Measurements from ENCODE around the gene OR5H14. TPM values are rescaled to one million over a fixed set of nuclear protein-coding genes. Genes with fewer than 3 reads are reported as not detected.
"Not testable (repeated sequence)": the region's sequence is repeated elsewhere in the genome, so short reads cannot be mapped to it uniquely, and the experiment has no call there.

The OR5H14 gene
- total and polyA plus RNA-seq, 2 experiments from 2014 or later: not detected

DNA sequence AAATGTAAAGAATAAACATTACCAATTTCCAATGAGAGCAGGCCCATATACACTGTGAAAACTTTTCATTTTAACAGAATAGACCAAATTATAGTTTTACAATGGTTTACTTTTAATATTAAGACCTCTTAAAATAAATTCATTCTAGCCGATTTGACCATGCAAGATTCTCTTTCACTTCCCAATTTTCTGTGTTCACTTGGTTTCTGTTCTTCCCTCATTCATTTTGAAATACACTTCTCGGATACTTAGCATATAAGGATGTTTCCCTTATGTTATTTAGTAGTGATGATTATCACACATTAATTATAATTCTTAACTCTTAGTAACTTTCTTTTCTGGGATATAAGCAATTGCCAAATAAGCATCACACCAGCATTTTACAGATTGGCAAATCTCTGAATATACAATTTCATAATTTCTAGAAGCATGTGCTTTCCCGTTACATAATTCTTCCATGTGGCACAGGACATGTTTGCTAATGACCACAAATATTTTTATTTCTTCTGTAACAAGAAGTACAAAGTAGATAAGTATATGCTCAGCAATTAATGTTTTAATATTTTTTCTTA is 33.1 kb downstream of the OR5H14 start:
- no peak for DNase-seq (ENCODE audit: low spot score)
- Histone ChIP-seq H3K36me3 (replicated peaks; ENCODE audit: insufficient read depth, low read depth) (no peaks in the 10 kb centered on the region), H3K9me3 (ENCODE audit: low read depth) (no peaks in the 10 kb centered on the region), H3K27ac (no peak overlapping the region), H3K9me2 (replicated peaks; ENCODE audit: insufficient read depth) (no peaks in the 10 kb centered on the region), H3K4me3 (no peak overlapping the region), H2AFZ (no peak overlapping the region), H3K79me2 (no peaks in the 10 kb centered on the region), H4K20me1 (ENCODE audit: insufficient read depth, poor library complexity, severe bottlenecking) (no peaks in the 10 kb centered on the region), H3K4me1 (ENCODE audit: insufficient read depth) (no peaks in the 10 kb centered on the region), H3K27me3 (no peaks in the 10 kb centered on the region), H3K4me2 (no peak overlapping the region)
- 92% methylated on average over 3 of the region's 3 CpGs for WGBS (ENCODE audit: low lambda C conversion rate, missing lambda C conversion rate)
- no peak for TF ChIP-seq CTCF (IDR thresholded peaks at IDR 0.05; ENCODE audit: poor library complexity)
- TF ChIP-seq EZH2 (IDR thresholded peaks at IDR 0.05; ENCODE audit: borderline replicate concordance): no peak
- no peak for TF ChIP-seq EZH2phosphoT487 (IDR thresholded peaks at IDR 0.05; ENCODE audit: low read depth, severe bottlenecking, unreplicated experiment)

GRCh38 chr3:98182196-98182595 is 34.9 kb downstream of the OR5H14 start:
- no peaks in the 10 kb centered on the region for H3K36me3 ChIP-seq (replicated peaks; ENCODE audit: insufficient read depth, low read depth)
- DNase-seq (ENCODE audit: low spot score): no peak
- H3K27me3 ChIP-seq: no peaks in the 10 kb centered on the region
- no peak overlapping the region for H3K27ac ChIP-seq
- H2AFZ ChIP-seq: no peak overlapping the region
- H3K9me3 ChIP-seq (ENCODE audit: low read depth): no peaks in the 10 kb centered on the region
- no peak overlapping the region for H3K4me2 ChIP-seq
- H3K9me2 ChIP-seq (replicated peaks; ENCODE audit: insufficient read depth): no peaks in the 10 kb centered on the region
- no peaks in the 10 kb centered on the region for H3K79me2 ChIP-seq
- H4K20me1 ChIP-seq (ENCODE audit: insufficient read depth, poor library complexity, severe bottlenecking): no peaks in the 10 kb centered on the region
- no peaks in the 10 kb centered on the region for H3K4me1 ChIP-seq (ENCODE audit: insufficient read depth)
- no peak overlapping the region for H3K4me3 ChIP-seq
- no peak for TF ChIP-seq EZH2phosphoT487 (IDR thresholded peaks at IDR 0.05; ENCODE audit: low read depth, severe bottlenecking, unreplicated experiment)
- TF ChIP-seq EZH2 (IDR thresholded peaks at IDR 0.05; ENCODE audit: borderline replicate concordance): no peak
- no peak for TF ChIP-seq CTCF (IDR thresholded peaks at IDR 0.05; ENCODE audit: poor library complexity)

DNA sequence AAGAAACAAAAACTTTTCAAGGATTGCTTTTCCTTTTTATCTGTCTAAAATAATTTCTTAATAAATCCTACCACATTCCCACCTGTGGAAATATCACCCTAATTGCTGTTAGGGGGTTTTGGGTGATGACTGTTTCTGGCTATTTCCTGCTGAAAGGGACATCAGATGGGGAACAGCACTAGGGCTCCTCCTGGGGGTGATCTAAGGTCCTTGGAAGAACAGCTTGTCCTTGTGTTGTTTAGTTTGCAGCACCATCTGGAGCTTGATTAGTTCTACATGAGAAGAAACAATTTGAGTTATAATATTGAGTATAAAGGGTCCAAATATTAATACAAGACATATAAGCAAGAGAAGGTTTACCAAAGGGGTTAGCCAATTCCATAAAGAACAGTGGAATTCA is 37.9 kb downstream of the OR5H14 start:
- H3K9me3 ChIP-seq (ENCODE audit: low read depth): no peaks in the 10 kb centered on the region
- H3K4me2 ChIP-seq: no peak overlapping the region
- no peak overlapping the region for H3K4me3 ChIP-seq
- no peaks in the 10 kb centered on the region for H3K9me2 ChIP-seq (replicated peaks; ENCODE audit: insufficient read depth)
- no peaks in the 10 kb centered on the region for H3K4me1 ChIP-seq (ENCODE audit: insufficient read depth)
- H3K79me2 ChIP-seq: no peaks in the 10 kb centered on the region
- H3K27ac ChIP-seq: no peak overlapping the region
- no peaks in the 10 kb centered on the region for H4K20me1 ChIP-seq (ENCODE audit: insufficient read depth, poor library complexity, severe bottlenecking)
- no peak for TF ChIP-seq EZH2 (IDR thresholded peaks at IDR 0.05; ENCODE audit: borderline replicate concordance)
- peak; percentile 6 for TF ChIP-seq CTCF (IDR thresholded peaks at IDR 0.05; ENCODE audit: poor library complexity)
- H3K36me3 ChIP-seq (replicated peaks; ENCODE audit: insufficient read depth, low read depth): no peaks in the 10 kb centered on the region
- H3K27me3 ChIP-seq: no peaks in the 10 kb centered on the region
- DNase-seq (ENCODE audit: low spot score): peak; percentile 17
- no peak overlapping the region for H2AFZ ChIP-seq

DNA sequence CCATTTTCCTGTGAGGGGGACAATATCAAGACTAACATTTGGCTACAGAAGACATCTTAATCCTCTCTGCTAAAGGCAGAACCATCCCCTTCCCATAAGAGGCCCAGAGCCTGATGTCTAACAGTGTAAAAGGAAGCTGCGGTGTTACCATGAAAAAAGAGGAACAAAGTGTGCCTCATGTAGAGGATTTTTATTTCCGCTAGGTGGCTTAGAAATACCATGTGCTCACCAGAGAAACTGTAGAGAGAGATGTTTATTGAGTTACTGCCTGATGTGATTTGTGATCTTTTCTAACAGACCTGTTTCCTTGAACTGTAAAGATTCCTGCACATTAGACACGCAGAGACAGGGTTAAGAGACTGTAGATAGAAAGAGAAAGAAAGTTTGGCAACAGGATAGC is 41.3 kb downstream of the OR5H14 start:
- Histone ChIP-seq H3K9me2 (replicated peaks; ENCODE audit: insufficient read depth) (no peaks in the 10 kb centered on the region), H3K4me2 (no peak overlapping the region), H3K9me3 (ENCODE audit: low read depth) (no peaks in the 10 kb centered on the region), H4K20me1 (ENCODE audit: insufficient read depth, poor library complexity, severe bottlenecking) (no peaks in the 10 kb centered on the region), H2AFZ (no peak overlapping the region), H3K4me3 (no peak overlapping the region), H3K4me1 (ENCODE audit: insufficient read depth) (no peaks in the 10 kb centered on the region), H3K79me2 (no peaks in the 10 kb centered on the region), H3K36me3 (replicated peaks; ENCODE audit: insufficient read depth, low read depth) (no peaks in the 10 kb centered on the region), H3K27ac (no peak overlapping the region), H3K27me3 (no peaks in the 10 kb centered on the region)
- 64% methylated on average over 3 of the region's 3 CpGs for WGBS (ENCODE audit: low lambda C conversion rate, missing lambda C conversion rate)
- DNase-seq (ENCODE audit: low spot score): peak; percentile 8
- no peak for TF ChIP-seq EZH2 (IDR thresholded peaks at IDR 0.05; ENCODE audit: borderline replicate concordance)
- peak; percentile 33 for TF ChIP-seq CTCF (IDR thresholded peaks at IDR 0.05; ENCODE audit: poor library complexity)

DNA sequence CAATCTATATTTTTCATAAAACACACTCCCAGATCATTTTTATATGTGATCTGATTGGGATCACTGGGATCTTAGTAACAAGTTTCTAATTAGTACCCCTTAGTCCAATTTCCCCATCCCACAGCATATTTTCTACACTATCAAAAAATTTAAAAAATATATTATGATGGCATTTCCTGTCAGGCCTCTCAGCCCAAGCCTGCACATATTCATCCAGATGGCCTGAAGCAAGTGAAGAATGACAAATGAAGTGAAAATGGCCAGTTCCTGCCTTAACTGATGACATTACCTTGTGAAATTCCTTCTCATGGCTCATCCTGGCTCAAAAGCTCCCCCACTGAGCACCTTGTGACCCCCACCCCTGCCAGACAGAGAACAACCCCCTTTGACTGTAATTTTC is 43.6 kb downstream of the OR5H14 start:
- not testable (repeated sequence) for H3K4me2 ChIP-seq; H3K9me2 ChIP-seq (replicated peaks; ENCODE audit: insufficient read depth); H3K4me1 ChIP-seq (ENCODE audit: insufficient read depth); H2AFZ ChIP-seq; H3K36me3 ChIP-seq (replicated peaks; ENCODE audit: insufficient read depth, low read depth); H3K27me3 ChIP-seq; H4K20me1 ChIP-seq (ENCODE audit: insufficient read depth, poor library complexity, severe bottlenecking); H3K27ac ChIP-seq; DNase-seq (ENCODE audit: low spot score); H3K4me3 ChIP-seq; H3K79me2 ChIP-seq; H3K9me3 ChIP-seq (ENCODE audit: low read depth)

GRCh38 chr3:98196293-98196692 is 49.0 kb downstream of the OR5H14 start:
- not testable (repeated sequence) for H2AFZ ChIP-seq; H4K20me1 ChIP-seq (ENCODE audit: insufficient read depth, poor library complexity, severe bottlenecking); H3K36me3 ChIP-seq (replicated peaks; ENCODE audit: insufficient read depth, low read depth); H3K27me3 ChIP-seq; H3K27ac ChIP-seq; H3K4me2 ChIP-seq; H3K9me3 ChIP-seq (ENCODE audit: low read depth); DNase-seq (ENCODE audit: low spot score); H3K9me2 ChIP-seq (replicated peaks; ENCODE audit: insufficient read depth); H3K4me1 ChIP-seq (ENCODE audit: insufficient read depth); H3K79me2 ChIP-seq; H3K4me3 ChIP-seq
- WGBS (ENCODE audit: low lambda C conversion rate, missing lambda C conversion rate): 83% methylated on average over 2 of the region's 2 CpGs
